Activated B cell treated with CpG ODN at 0.5 μM for 24 hours (primary cell): Measurements from ENCODE around the gene EIF5A. TPM values are rescaled to one million over a fixed set of nuclear protein-coding genes. Genes with fewer than 3 reads are reported as not detected.

Experiments
- ATAC-seq: fragments of 200-7000 bp; cut with Tn5 transposase; one replicate; pipeline ENCODE4 v1.10.0; 2021; ENCODE audit warnings: low read depth, mild to moderate bottlenecking, moderate library complexity
- CTCF ChIA-PET: fragments of 350-600 bp; sonication (Branson Sonifier 250); formaldehyde crosslinking; loops from one replicate; lab custom pipeline; 2021; ENCODE audit warnings: antibody characterized with exemption; lab: Charles Lee
- POLR2A ChIA-PET: fragments of 350-600 bp; sonication (Branson Sonifier 250); formaldehyde crosslinking; loops from one replicate; lab custom pipeline; 2021; ENCODE audit warnings: antibody characterized with exemption; lab: Charles Lee
- DNase-seq: peaks from one replicate; pipeline ENCODE4 v3.0.0; 2022
- H3K27ac Mint-ChIP-seq: one replicate; pipeline ENCODE4 v1.8.0; 2020; ENCODE audit warnings: mixed read lengths
- H3K27me3 Mint-ChIP-seq: one replicate; pipeline ENCODE4 v1.8.0; 2021; ENCODE audit warnings: mixed read lengths
- H3K36me3 Mint-ChIP-seq: one replicate; pipeline ENCODE4 v1.8.0; 2021; ENCODE audit warnings: low read depth, mixed read lengths
- H3K4me1 Mint-ChIP-seq: one replicate; pipeline ENCODE4 v1.8.0; 2021; ENCODE audit warnings: mixed read lengths
- H3K4me3 Mint-ChIP-seq: one replicate; pipeline ENCODE4 v1.8.0; 2020; ENCODE audit warnings: mild to moderate bottlenecking, mixed read lengths
- H3K9me3 Mint-ChIP-seq: one replicate; pipeline ENCODE4 v1.8.0; 2020; ENCODE audit warnings: mixed read lengths
- CTCF ChIP-seq: fragments of 200-600 bp; IDR thresholded peaks from one replicate; pipeline ENCODE4 v1.8.0; 2022; ENCODE audit warnings: antibody characterized with exemption, mild to moderate bottlenecking
- intact Hi-C: fragments of 100-400 bp; cut with micrococcal nuclease; formaldehyde crosslinking; loops from one replicate; pipeline ENCODE4 v1.15.1; 2024
- total RNA-seq: library from RNA; stranded (reverse); gene quantifications from 2 replicates; pipeline ENCODE4 v1.2.3, GENCODE V29; 2022

The EIF5A gene
- total RNA-seq, 1 donor from 2014 or later: 656 TPM

- peaks cover 11% of the 10 kb centered on the region for H3K4me1 Mint-ChIP-seq
- H3K4me3 Mint-ChIP-seq: peak overlapping the region; percentile 24
- ATAC-seq: no peak
- no peaks in the 10 kb centered on the region for H3K9me3 Mint-ChIP-seq
- DNase-seq: no peak
- no peak for TF ChIP-seq CTCF
- ChIA-PET CTCF (interaction anchor here (1.4 kb wide), 1 partner anchor 258 kb away, joined by 3 read pairs; no protein-coding TSS in a partner anchor), POLR2A (interaction anchor here (0.7 to 1.8 kb wide), 7 partner anchors 15 to 476 kb away, joined by 3 to 6 read pairs (median 4); partner anchors contain the start of genes ACAP1, POLR2A and TP53)
- H3K27ac Mint-ChIP-seq: no peak overlapping the region
- peaks cover 2% of the 10 kb centered on the region for H3K27me3 Mint-ChIP-seq
- peaks cover 20% of the 10 kb centered on the region for H3K36me3 Mint-ChIP-seq
- intact Hi-C loops: no loop called here
These were observed 3.2 kb upstream of the EIF5A start for GRCh38 chr17:7304179-7304578.

GRCh38 chr17:7307686-7308624 lies 527 bp downstream of the EIF5A start:
- Mint-ChIP-seq H3K9me3 (no peaks in the 10 kb centered on the region), H3K36me3 (peaks cover 56% of the 10 kb centered on the region), H3K4me1 (peaks cover 46% of the 10 kb centered on the region), H3K27me3 (no peaks in the 10 kb centered on the region), H3K4me3 (peak overlapping the region; percentile 96), H3K27ac (peak overlapping the region; percentile 99)
- ATAC-seq (no peak), DNase-seq (peak; percentile 55)
- no peak for TF ChIP-seq CTCF
- intact Hi-C loops: loop anchor here (1.0 to 2.0 kb wide), 13 partner anchors 7 to 379 kb away; partner anchors contain the start of genes ELP5, GABARAP, GPS2 and NEURL4
- CTCF ChIA-PET: interaction anchor here (1.1 to 1.8 kb wide), 2 partner anchors 29 to 262 kb away, joined by 4 read pairs; partner anchors contain the start of gene ACAP1
- POLR2A ChIA-PET: interaction anchor here (0.6 to 3.8 kb wide), 11 partner anchors 22 to 537 kb away, joined by 3 to 62 read pairs (median 7); partner anchors contain the start of genes ACAP1, CD68, NEURL4 and PHF23

- no peaks in the 10 kb centered on the region for H3K27me3 Mint-ChIP-seq
- H3K27ac Mint-ChIP-seq: peak overlapping the region; percentile 96
- peak overlapping the region; percentile 96 for H3K4me3 Mint-ChIP-seq
- H3K9me3 Mint-ChIP-seq: no peaks in the 10 kb centered on the region
- intact Hi-C loops: no loop called here
- DNase-seq: peak; percentile 71
- CTCF ChIA-PET: interaction anchor here (1.1 to 3.2 kb wide), 3 partner anchors 12 to 263 kb away, joined by 4 to 12 read pairs (median 4); partner anchors contain the start of gene ACAP1
- ATAC-seq: peak; percentile 22
- TF ChIP-seq CTCF: no peak
- POLR2A ChIA-PET: interaction anchor here (0.5 to 3.8 kb wide), 32 partner anchors 9 to 879 kb away, joined by 3 to 62 read pairs (median 4); partner anchors contain the start of genes ACADVL, ACAP1, CD68 and DLG4
- H3K4me1 Mint-ChIP-seq: peaks cover 55% of the 10 kb centered on the region
- peaks cover 65% of the 10 kb centered on the region for H3K36me3 Mint-ChIP-seq
These were observed 1.4 kb downstream of the EIF5A start for GRCh38 chr17:7308625-7309433.

GRCh38 chr17:7309628-7310027 lies 2.2 kb downstream of the EIF5A start:
- Mint-ChIP-seq H3K36me3 (peaks cover 72% of the 10 kb centered on the region), H3K9me3 (no peaks in the 10 kb centered on the region), H3K27me3 (no peaks in the 10 kb centered on the region), H3K4me3 (peak overlapping the region; percentile 96), H3K27ac (peak overlapping the region; percentile 96), H3K4me1 (peaks cover 63% of the 10 kb centered on the region)
- CTCF ChIA-PET: interaction anchor here (1.2 to 3.2 kb wide), 3 partner anchors 13 to 264 kb away, joined by 4 to 12 read pairs (median 4); no protein-coding TSS in a partner anchor
- POLR2A ChIA-PET: interaction anchor here (0.5 to 3.8 kb wide), 27 partner anchors 8 to 878 kb away, joined by 3 to 62 read pairs (median 5); partner anchors contain the start of genes ACADVL, ACAP1, CD68 and DLG4
- no peak for TF ChIP-seq CTCF
- no peak for DNase-seq
- intact Hi-C loops: no loop called here
- ATAC-seq: no peak
